Measurements from ENCODE around the gene ZNF407.

ZNF407 gene

GRCh38 chr18:74957588-74958224 lies 360.0 kb downstream of the ZNF407 start:
- Histone ChIP-seq H3K9me3 (ENCODE audit: severe bottlenecking) (no peaks in the 10 kb centered on the region), H3K27ac (ENCODE audit: poor library complexity, severe bottlenecking) (no peak overlapping the region), H3K4me1 (ENCODE audit: insufficient read depth, poor library complexity, severe bottlenecking) (no peaks in the 10 kb centered on the region), H3K27me3 (ENCODE audit: insufficient read depth, poor library complexity, severe bottlenecking) (no peaks in the 10 kb centered on the region), H3K36me3 (ENCODE audit: low read depth) (no peaks in the 10 kb centered on the region), H3K4me3 (ENCODE audit: severe bottlenecking) (no peak overlapping the region)
- ATAC-seq (ENCODE audit: low read depth) (no peak), DNase-seq (ENCODE audit: low spot score) (no peak)
- TF ChIP-seq, protein P1, sequence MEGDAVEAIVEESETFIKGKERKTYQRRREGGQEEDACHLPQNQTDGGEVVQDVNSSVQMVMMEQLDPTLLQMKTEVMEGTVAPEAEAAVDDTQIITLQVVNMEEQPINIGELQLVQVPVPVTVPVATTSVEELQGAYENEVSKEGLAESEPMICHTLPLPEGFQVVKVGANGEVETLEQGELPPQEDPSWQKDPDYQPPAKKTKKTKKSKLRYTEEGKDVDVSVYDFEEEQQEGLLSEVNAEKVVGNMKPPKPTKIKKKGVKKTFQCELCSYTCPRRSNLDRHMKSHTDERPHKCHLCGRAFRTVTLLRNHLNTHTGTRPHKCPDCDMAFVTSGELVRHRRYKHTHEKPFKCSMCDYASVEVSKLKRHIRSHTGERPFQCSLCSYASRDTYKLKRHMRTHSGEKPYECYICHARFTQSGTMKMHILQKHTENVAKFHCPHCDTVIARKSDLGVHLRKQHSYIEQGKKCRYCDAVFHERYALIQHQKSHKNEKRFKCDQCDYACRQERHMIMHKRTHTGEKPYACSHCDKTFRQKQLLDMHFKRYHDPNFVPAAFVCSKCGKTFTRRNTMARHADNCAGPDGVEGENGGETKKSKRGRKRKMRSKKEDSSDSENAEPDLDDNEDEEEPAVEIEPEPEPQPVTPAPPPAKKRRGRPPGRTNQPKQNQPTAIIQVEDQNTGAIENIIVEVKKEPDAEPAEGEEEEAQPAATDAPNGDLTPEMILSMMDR (IDR thresholded peaks at IDR 0.05; ENCODE audit: poor library complexity, severe bottlenecking), result no peak

GRCh38 chr18:74959216-74959615 lies 361.5 kb downstream of the ZNF407 start:
- Histone ChIP-seq H3K27me3 (ENCODE audit: insufficient read depth, poor library complexity, severe bottlenecking) (no peaks in the 10 kb centered on the region), H3K27ac (ENCODE audit: poor library complexity, severe bottlenecking) (no peak overlapping the region), H3K4me3 (ENCODE audit: severe bottlenecking) (no peak overlapping the region), H3K9me3 (ENCODE audit: severe bottlenecking) (no peaks in the 10 kb centered on the region), H3K36me3 (ENCODE audit: low read depth) (no peaks in the 10 kb centered on the region), H3K4me1 (ENCODE audit: insufficient read depth, poor library complexity, severe bottlenecking) (no peaks in the 10 kb centered on the region)
- TF ChIP-seq, protein P1 (IDR thresholded peaks at IDR 0.05; ENCODE audit: poor library complexity, severe bottlenecking), result no peak
- ATAC-seq (ENCODE audit: low read depth) (no peak), DNase-seq (ENCODE audit: low spot score) (no peak)

DNA sequence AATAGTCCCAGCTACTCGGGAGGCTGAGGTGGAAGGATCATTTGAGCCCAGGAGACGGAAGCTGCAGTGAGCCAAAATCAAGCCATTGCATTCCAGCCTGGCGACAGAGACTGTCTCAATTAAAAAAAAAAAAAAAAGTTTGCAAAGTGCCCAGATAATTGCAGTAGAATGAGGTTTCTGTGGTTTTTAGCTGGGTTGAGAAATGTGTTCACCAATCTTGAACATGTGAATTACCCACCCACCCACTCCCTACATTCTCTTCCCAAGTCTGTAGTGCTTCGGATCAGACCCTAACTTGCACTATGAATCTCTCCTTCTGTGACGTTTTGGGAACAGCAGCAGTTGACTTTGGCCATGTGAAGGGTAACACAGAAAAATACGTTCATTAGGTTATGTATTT lies 363.9 kb downstream of the ZNF407 start:
- DNase-seq (ENCODE audit: low spot score) (no peak), ATAC-seq (ENCODE audit: low read depth) (no peak)
- Histone ChIP-seq H3K27me3 (ENCODE audit: insufficient read depth, poor library complexity, severe bottlenecking) (no peaks in the 10 kb centered on the region), H3K4me1 (ENCODE audit: insufficient read depth, poor library complexity, severe bottlenecking) (no peaks in the 10 kb centered on the region), H3K9me3 (ENCODE audit: severe bottlenecking) (no peaks in the 10 kb centered on the region), H3K4me3 (ENCODE audit: severe bottlenecking) (no peak overlapping the region), H3K36me3 (ENCODE audit: low read depth) (no peaks in the 10 kb centered on the region), H3K27ac (ENCODE audit: poor library complexity, severe bottlenecking) (no peak overlapping the region)
- TF ChIP-seq, protein P1 (IDR thresholded peaks at IDR 0.05; ENCODE audit: poor library complexity, severe bottlenecking), result no peak

DNA sequence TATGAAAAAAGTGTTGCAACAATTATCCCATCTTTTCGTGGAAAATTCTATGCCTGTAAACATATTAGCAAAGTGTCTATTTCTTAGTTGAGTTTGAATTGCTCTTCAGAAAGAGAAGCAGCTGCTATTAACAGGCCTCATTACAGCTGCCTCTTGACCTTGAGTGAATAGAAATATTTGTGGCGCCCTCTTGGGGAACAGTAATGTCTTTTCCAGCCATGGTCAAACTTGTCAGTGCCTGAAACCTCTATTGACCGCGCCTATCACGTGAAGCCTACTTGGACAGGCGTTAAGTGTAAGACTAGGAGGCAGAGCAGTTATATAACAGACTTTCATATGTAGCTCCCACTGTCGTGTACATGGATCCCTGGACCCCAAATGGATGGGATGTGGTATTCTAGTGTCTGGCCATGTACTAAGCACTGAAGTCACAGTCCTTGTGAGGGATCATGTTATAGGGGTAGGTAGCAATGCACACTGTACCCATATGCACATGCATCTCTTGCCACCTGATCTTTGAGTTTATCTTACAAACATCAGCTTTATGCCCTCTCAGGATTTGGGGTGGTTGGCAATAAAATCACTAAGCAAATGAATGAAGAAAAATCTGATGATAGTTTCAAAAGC lies 366.3 kb downstream of the ZNF407 start:
- Histone ChIP-seq H3K4me1 (ENCODE audit: insufficient read depth, poor library complexity, severe bottlenecking) (no peaks in the 10 kb centered on the region), H3K27me3 (ENCODE audit: insufficient read depth, poor library complexity, severe bottlenecking) (no peaks in the 10 kb centered on the region), H3K4me3 (ENCODE audit: severe bottlenecking) (no peak overlapping the region), H3K27ac (ENCODE audit: poor library complexity, severe bottlenecking) (no peak overlapping the region), H3K36me3 (ENCODE audit: low read depth) (no peaks in the 10 kb centered on the region), H3K9me3 (ENCODE audit: severe bottlenecking) (no peaks in the 10 kb centered on the region)
- ATAC-seq (ENCODE audit: low read depth), result peak; percentile 58
- DNase-seq (ENCODE audit: low spot score), result no peak
- TF ChIP-seq, protein P1 (IDR thresholded peaks at IDR 0.05; ENCODE audit: poor library complexity, severe bottlenecking), result peak; percentile 46

GRCh38 chr18:74965682-74966081 lies 368.0 kb downstream of the ZNF407 start:
- ATAC-seq (ENCODE audit: low read depth) (no peak), DNase-seq (ENCODE audit: low spot score) (no peak)
- H3K4me1 ChIP-seq (ENCODE audit: insufficient read depth, poor library complexity, severe bottlenecking), result no peaks in the 10 kb centered on the region
- TF ChIP-seq, protein P1 (IDR thresholded peaks at IDR 0.05; ENCODE audit: poor library complexity, severe bottlenecking), result no peak
- no peak overlapping the region for H3K4me3 ChIP-seq (ENCODE audit: severe bottlenecking)
- H3K36me3 ChIP-seq (ENCODE audit: low read depth), result no peaks in the 10 kb centered on the region
- H3K27ac ChIP-seq (ENCODE audit: poor library complexity, severe bottlenecking), result no peak overlapping the region
- H3K27me3 ChIP-seq (ENCODE audit: insufficient read depth, poor library complexity, severe bottlenecking), result no peaks in the 10 kb centered on the region
- no peaks in the 10 kb centered on the region for H3K9me3 ChIP-seq (ENCODE audit: severe bottlenecking)

All from RWPE2 (cell line).